DND-41 (cell line): ENCODE measurements around the gene PTCD3.
A peak's percentile ranks its signal among the peaks of the same experiment; 100 is the strongest.

Experiments
- ATAC-seq: fragments of 200-7000 bp; cut with Tn5 transposase; 3 replicates; pipeline ENCODE4 v1.9.1; 2021; ENCODE audit warnings: low read depth; ENCODE audit not compliant: insufficient read depth
- DNase-seq: peaks from one replicate; pipeline ENCODE4 v3.0.0-alpha.2; 2020
- H2AFZ ChIP-seq: 2 replicates; pipeline ENCODE4 v1.6.0; 2012; ENCODE audit warnings: low read depth, low read length
- H3K27ac ChIP-seq: 2 replicates; pipeline ENCODE4 v1.5.1; 2012; ENCODE audit warnings: low read length, inconsistent platforms
- H3K27me3 ChIP-seq: fragments of 200-600 bp; sonication (generic); 2 replicates; pipeline ENCODE4 v1.6.0; 2012; ENCODE audit warnings: low read length, mild to moderate bottlenecking, inconsistent platforms; ENCODE audit not compliant: insufficient read depth, poor library complexity
- H3K36me3 ChIP-seq: 2 replicates; pipeline ENCODE4 v1.5.1; 2012; ENCODE audit warnings: low read length, inconsistent platforms; ENCODE audit not compliant: insufficient read depth
- H3K4me1 ChIP-seq: 2 replicates; pipeline ENCODE4 v1.5.1; 2012; ENCODE audit warnings: mild to moderate bottlenecking, low read length; ENCODE audit not compliant: insufficient read depth
- H3K4me2 ChIP-seq: 2 replicates; pipeline ENCODE4 v1.6.0; 2012; ENCODE audit warnings: mild to moderate bottlenecking, moderate library complexity, low read length, inconsistent platforms; ENCODE audit not compliant: insufficient read depth
- H3K4me3 ChIP-seq, 2 experiments: fragments of 200-600 bp in 1 of 2; shearing (Covaris generic) in 1 of 2; 2 replicates each; pipeline ENCODE4 v1.5.1; 2012 to 2016; ENCODE audit warnings: inconsistent platforms in 2 of 2, low read length in 2 of 2, mild to moderate bottlenecking in 2 of 2, low read depth in 1 of 2, moderate library complexity in 1 of 2
- H3K79me2 ChIP-seq: 2 replicates; pipeline ENCODE4 v1.6.0; 2012; ENCODE audit warnings: low read length, inconsistent platforms; ENCODE audit not compliant: insufficient read depth
- H3K9ac ChIP-seq: 2 replicates; pipeline ENCODE4 v1.6.0; 2012; ENCODE audit warnings: low read depth, mild to moderate bottlenecking, inconsistent platforms, low read length, moderate library complexity
- H3K9me3 ChIP-seq: 2 replicates; pipeline ENCODE4 v1.5.1; 2012; ENCODE audit warnings: low read length, moderate library complexity, mild to moderate bottlenecking, inconsistent platforms; ENCODE audit not compliant: insufficient read depth, severe bottlenecking
- H4K20me1 ChIP-seq: 2 replicates; pipeline ENCODE4 v1.6.0; 2012; ENCODE audit warnings: low read length; ENCODE audit not compliant: insufficient read depth
- CTCF ChIP-seq: IDR thresholded peaks from 2 replicates; pipeline ENCODE4 v1.5.1; 2012; ENCODE audit warnings: borderline replicate concordance, low read length, moderate library complexity, mild to moderate bottlenecking; ENCODE audit not compliant: poor library complexity, severe bottlenecking; ENCODE audit errors: extremely low read depth
- EZH2 ChIP-seq: IDR thresholded peaks from 3 replicates; pipeline ENCODE4 v1.6.1; 2012; ENCODE audit warnings: borderline replicate concordance, low read depth, mild to moderate bottlenecking, moderate library complexity, low read length, inconsistent platforms; ENCODE audit not compliant: severe bottlenecking

The PTCD3 gene

GRCh38 chr2:86105969-86106945, at the start of gene PTCD3:
Gene PTCD3, plus strand, starts transcription at chr2:86106235. Its CDS starts 13 bp downstream, at chr2:86106248.
- DNase-seq (peak; percentile 96), ATAC-seq (peak; percentile 91)
- H3K9me3 ChIP-seq, result no peaks in the 10 kb centered on the region
- H4K20me1 ChIP-seq, result peaks cover 27% of the 10 kb centered on the region; the same call in 1 of the 2 replicates
- no peaks in the 10 kb centered on the region for H3K27me3 ChIP-seq
- peak within 1 kb of the TSS; percentile 94 for H3K4me2 ChIP-seq
- H3K4me1 ChIP-seq, result peaks cover 54% of the 10 kb centered on the region
- H3K27ac ChIP-seq, result peak within 1 kb of the TSS; percentile 80
- peak within 1 kb of the TSS; percentile 85 to 95 for H3K4me3 ChIP-seq
- H3K36me3 ChIP-seq, result peaks cover 60% of the 10 kb centered on the region
- H2AFZ ChIP-seq, result peak within 1 kb of the TSS; percentile 96
- TF ChIP-seq EZH2 (no peak), CTCF (no peak)
- H3K79me2 ChIP-seq, result peaks cover 97% of the 10 kb centered on the region
- peak within 1 kb of the TSS; percentile 66 for H3K9ac ChIP-seq

GRCh38 chr2:86056590-86057331, 49.3 kb upstream of the PTCD3 start:
- Histone ChIP-seq H3K27ac (no peak overlapping the region), H3K4me3 (no peak overlapping the region), H3K79me2 (no peaks in the 10 kb centered on the region), H3K27me3 (no peaks in the 10 kb centered on the region), H4K20me1 (no peaks in the 10 kb centered on the region), H3K4me2 (no peak overlapping the region), H3K36me3 (peaks cover 86% of the 10 kb centered on the region), H3K4me1 (no peaks in the 10 kb centered on the region), H3K9me3 (no peaks in the 10 kb centered on the region), H3K9ac (no peak overlapping the region), H2AFZ (no peak overlapping the region)
- ATAC-seq, result no peak
- no peak for DNase-seq
- TF ChIP-seq EZH2, result no peak
- no peak for TF ChIP-seq CTCF

- H2AFZ ChIP-seq, result no peak overlapping the region
- no peaks in the 10 kb centered on the region for H3K79me2 ChIP-seq
- no peak overlapping the region for H3K4me2 ChIP-seq
- H3K4me1 ChIP-seq, result no peaks in the 10 kb centered on the region
- H3K4me3 ChIP-seq, result no peak overlapping the region
- no peaks in the 10 kb centered on the region for H3K9me3 ChIP-seq
- H3K9ac ChIP-seq, result no peak overlapping the region
- H3K36me3 ChIP-seq, result peaks cover 89% of the 10 kb centered on the region
- H3K27ac ChIP-seq, result no peak overlapping the region
- no peaks in the 10 kb centered on the region for H3K27me3 ChIP-seq
- ATAC-seq (no peak), DNase-seq (no peak)
- TF ChIP-seq EZH2 (no peak), CTCF (no peak)
- no peaks in the 10 kb centered on the region for H4K20me1 ChIP-seq
These were observed 44.0 kb upstream of the PTCD3 start for GRCh38 chr2:86062043-86062442.
